ENCODE data around the gene FAM171A1.

Gene FAM171A1

DNA sequence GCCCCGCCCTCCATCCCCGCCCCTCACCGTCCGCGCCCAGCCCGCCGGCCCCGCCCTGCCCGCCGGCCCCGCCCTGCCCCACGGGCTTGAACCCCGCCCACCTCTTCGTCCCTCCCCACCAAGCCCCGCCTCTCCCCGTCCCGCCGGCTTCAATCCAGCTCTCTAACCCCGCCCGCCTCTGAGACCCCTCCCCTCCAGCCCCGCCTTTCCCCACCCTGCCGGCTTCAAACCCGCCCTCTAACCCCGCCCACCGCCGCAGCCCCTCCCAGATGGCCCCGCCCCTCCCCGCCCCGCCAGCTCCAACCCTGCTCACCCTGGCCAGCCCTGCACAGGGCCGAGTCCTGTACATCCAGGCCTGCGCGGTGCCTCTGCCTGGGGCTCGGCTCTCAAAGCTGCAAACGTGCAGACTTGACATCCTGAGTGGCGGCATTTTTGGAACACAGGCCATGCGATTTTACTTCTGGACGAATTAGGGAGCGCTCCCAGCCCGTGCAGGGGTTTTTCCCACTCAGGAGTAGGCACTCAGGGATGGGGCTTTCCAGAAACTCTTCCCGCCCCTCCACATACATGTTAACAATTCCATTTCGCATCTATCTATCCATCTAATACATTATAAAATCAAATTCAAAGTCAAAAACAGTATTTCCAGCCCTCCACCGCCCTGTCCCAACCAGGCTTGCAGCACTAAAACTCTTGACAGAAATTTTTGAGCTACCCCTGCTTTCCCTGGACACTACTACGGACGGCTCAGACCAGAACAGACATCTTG, 202.1 kb downstream of the FAM171A1 start:
- peak; percentile 85 for DNase-seq (ENCODE audit: low spot score)

DNA sequence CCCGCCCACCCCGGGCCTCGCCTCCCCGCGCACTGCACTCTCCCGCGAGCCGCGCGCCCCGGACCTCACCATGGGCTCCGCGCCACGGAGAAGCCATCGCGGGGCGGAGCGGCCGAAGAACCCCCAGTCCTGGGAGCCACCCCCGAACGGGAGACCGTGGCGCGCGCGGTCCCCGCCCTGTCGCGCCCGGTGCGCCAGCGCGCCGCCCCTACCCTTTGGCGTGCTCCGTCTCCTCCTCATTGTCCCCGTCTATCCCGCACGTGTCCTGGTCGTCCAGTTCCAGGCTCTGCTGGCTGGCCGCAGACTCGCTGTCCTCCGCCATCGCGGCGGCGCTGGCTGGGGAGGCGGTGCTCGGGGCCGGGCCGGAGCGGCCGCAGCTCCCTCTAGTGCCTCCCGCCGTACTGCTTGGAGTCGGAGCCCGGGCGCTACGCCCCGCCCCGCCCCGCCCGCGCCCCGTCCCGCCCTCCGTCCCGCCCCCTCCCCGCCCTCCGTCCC, 202.8 kb downstream of the FAM171A1 start, which contains the start of gene NMT2:
Gene NMT2, minus strand, starts transcription at position 403 of the 495 bp plus-strand sequence. Its CDS starts 81 bp downstream, at position 322.
- DNase-seq (ENCODE audit: low spot score), result peak; percentile 86

DNA sequence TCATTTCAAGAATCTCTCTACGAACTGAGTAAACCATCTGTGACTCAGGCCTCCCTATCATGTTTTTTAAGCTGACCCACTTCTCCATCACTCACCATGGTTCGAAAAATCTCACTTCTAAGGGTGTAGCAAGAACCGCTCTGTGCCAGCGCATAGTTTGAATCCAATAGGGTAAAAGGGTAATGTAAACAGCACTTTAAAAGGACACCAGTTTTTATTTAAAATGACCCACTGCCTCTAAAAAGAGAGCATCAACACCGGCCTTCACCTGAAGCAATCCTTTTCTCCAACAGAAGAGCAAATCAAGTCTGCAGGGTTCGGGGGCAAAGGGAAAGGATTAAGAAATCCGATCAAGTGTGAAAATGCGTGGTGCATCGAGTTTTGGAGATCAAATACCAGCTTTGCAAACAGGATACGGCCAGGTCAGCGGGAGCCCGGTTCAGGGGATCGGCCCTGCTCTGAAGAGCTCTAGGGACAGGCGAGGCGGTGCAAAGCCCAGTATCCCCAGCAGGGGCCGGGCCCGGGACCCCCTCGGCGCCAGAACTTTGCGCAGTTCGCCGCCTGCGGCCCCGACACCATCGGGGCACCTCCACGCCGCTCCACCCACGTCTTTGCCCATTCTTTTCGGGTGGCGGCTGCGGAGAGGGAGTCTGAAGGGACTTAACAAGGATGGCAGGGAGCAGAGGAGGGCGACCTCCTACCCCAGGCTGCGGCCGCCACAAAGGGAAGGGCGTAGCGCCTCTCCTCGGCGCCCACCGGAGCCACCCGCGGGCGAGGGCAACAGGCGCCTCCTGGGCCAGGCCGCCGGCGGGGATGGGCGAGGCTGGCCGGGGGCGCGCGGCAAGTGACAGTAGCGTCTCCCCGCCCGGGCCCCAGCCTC, 203.4 kb downstream of the FAM171A1 start:
- DNase-seq (ENCODE audit: low spot score), result peak; percentile 55

DNA sequence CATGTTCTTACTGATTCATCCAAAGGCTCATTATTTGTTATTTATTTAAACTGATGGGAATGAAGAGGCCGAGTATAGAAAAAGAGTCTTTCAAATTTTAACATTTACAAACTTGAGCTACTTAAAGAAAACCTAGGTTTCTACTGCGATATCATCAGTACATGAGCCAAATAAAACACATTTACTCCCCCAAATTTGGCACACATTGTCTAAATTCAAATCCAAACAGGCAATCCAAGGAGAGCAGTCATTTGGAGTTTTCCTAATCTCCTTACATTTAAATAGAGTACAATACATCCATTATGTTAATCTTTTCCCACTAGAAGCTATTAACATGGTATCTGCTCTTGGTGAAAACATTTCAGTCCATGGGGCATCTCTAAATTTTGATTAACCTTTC, 204.8 kb downstream of the FAM171A1 start:
- no peak for DNase-seq (ENCODE audit: low spot score)

DNA sequence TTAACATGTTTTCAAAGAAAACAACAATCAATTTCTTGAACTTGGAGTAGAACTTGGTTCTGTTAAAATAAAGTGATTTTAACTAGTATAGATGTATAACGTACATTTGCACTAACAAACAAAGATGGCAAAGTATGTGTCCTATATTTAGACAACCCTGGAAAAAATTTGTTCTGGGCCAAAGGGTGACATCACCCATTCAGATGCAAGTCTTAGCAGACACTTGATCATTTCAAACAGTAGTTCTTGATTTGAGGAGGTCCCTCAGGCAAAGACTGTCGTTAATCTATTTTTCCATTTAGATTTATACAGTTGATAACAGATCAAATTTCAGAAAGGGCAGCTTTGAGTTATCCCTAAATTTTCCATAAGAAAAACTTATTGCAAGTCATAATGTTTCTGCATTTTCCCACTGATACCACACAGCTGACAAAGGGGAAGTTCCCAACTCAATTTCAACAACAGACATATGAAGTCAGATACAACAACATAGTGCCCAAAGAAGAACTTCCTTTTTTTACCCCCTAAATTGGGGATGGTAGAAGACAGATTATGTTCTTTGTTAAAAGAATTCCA, 207.7 kb downstream of the FAM171A1 start:
- no peak for DNase-seq (ENCODE audit: low spot score)

Measured in SW480 (cell line).